NCI-H1417 (cell line): ENCODE data around the gene TOP2B.

ENCODE experiments used
- DNase-seq, 3 experiments: peaks; one replicate each; lab custom pipeline; 2025; lab: John Stamatoyannopoulos, UW

TOP2B gene

GRCh38 chr3:25557694-25558093, 107.0 kb downstream of the TOP2B start:
- no peak for DNase-seq

DNA sequence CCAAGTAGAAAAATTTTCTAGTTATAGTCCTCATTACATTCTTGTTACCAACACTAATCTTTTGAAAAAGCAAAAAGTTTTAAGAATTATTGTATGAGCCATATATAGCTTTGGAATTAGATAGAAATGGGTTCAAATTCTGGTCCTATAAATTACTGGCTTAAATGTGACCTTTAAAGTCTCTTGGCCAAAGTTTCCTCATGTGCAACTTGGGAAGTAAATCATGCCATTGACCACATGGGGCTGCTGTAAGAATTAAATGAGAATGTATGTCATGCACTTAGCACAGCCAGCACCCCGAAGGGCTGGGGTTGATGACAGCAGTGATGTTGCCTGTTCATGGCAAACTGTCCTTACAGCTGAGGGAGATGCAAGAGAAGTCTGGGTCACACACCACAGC, 108.3 kb downstream of the TOP2B start:
- DNase-seq, result no peak

- DNase-seq, result no peak
These were observed 108.8 kb downstream of the TOP2B start for GRCh38 chr3:25555695-25556437.

DNA sequence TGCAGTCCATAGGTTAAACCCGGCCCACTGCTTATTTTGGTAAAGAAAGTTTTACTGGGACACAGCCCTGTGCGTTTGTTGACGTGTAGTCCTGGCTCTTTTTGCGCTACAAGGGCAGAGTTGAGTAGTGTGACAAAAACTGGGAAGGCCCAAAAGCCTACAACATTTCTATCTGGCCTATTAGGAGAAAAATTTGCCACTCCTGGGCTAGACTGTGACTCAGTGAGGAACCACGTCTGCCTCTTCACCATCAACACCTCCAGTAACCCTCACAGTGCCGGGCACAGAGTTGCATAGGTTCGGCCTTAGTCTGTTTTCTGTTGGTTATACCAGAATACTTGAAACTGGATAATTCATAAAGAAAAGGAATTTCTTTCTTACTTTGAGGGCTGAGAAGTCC, 110.3 kb downstream of the TOP2B start:
- no peak for DNase-seq

DNA sequence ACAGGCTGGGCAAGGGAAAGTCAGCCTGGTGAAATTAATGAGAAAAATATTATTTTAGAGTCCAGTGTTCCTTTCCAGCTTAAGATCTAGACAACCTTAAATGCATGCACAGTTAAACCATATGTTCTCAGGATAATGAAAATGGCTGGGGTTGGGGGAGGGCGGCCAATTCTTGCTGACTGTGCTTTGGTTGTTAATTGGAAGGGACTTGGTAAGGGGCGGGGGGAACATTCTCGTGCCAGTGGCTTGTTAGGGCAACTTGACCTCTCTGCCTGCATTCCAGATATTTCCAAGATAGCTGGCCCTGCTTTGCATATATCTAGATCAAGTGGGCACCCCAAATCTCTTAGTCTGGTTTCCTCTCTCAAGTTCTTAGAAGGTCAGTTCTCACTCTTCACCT, 112.5 kb downstream of the TOP2B start:
- DNase-seq, result no peak

DNA sequence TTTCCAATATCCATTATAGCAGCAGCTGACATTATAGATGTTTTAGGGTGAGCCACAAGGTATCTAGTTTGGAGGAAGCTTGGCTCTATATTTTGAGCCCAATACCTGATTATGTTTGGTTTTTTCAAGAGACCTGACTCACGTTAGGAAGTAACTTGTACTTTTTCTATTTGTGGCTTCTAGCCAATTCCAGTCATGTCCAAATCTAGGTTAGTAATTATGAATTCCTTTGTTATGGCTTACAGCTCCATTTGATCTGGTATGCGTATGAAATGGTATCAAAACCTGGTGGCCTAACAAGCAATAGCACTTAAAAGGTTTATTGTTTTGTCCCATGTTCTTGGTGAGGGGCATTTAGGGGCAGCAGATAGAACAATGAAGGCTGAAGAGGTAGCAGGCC, 115.9 kb downstream of the TOP2B start:
- no peak for DNase-seq

- peak in 2 of 3 experiments; percentile 2 to 36 for DNase-seq
These were observed 116.6 kb downstream of the TOP2B start for GRCh38 chr3:25547943-25548674.
